ENCODE measurements around the gene RPL37A.

Gene RPL37A

DNA sequence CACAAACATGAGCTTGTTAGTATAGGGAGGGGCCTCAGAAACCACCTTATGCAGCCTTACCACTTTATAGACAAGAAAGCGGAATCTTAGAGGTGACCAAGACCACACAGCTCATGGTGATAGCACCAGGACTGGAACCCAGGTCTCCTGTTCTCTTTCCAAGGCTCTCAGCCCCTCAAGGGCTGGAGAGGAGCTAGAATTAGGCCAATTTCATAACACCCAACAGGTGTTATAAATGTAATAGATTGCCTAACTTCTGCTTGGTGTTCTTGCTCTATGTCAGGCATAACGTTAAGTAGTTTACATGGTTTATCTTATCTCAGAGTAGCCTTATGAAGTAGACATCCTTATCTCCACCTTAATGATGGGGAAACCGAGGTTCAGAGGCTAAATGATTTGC, 42.9 kb downstream of the RPL37A start (continued):
- TF ChIP-seq BCL11B (tag by site-specific recombination; IDR thresholded peaks at IDR 0.05; ENCODE audit: low read depth): no peak

DNA sequence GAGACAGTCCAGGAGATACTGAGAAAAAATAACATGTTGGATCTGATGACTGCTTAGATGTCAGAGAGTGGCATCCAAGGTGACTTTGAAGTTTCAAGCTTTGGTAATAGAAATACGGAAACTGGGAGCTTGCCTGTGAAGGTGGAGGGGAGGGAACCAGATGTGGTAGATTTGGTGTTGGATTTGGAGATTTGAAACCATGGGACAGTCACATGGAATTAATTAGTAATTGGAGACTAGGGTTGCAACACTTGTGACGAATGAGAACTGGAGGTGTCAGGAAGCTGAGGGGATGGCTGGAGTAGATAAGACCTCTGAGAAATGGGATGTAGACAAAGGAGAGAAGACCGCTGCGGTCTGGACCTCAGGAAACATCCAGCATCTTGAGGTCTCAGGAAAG, 46.7 kb downstream of the RPL37A start:
- Histone ChIP-seq H3K4me1 (ENCODE audit: control insufficient read depth, insufficient read depth, low read length) (no peaks in the 10 kb centered on the region), H3K27ac (ENCODE audit: extremely low read depth, low read depth, low read length) (no peak overlapping the region), H3K36me3 (ENCODE audit: control insufficient read depth in 2 of 2, insufficient read depth in 1 of 2, low read length in 2 of 2) (no peaks in the 10 kb centered on the region), H3K9me3 (ENCODE audit: control insufficient read depth, insufficient read depth, low read depth, low read length) (no peaks in the 10 kb centered on the region), H3K4me3 (ENCODE audit: low read depth, low read length) (no peak overlapping the region)
- ChIA-PET POLR2A (no interaction called here), CTCF (interaction anchor here (2.6 kb wide), 1 partner anchor 26 kb away, joined by 8 read pairs; no protein-coding TSS in a partner anchor)
- TF ChIP-seq, protein P1, sequence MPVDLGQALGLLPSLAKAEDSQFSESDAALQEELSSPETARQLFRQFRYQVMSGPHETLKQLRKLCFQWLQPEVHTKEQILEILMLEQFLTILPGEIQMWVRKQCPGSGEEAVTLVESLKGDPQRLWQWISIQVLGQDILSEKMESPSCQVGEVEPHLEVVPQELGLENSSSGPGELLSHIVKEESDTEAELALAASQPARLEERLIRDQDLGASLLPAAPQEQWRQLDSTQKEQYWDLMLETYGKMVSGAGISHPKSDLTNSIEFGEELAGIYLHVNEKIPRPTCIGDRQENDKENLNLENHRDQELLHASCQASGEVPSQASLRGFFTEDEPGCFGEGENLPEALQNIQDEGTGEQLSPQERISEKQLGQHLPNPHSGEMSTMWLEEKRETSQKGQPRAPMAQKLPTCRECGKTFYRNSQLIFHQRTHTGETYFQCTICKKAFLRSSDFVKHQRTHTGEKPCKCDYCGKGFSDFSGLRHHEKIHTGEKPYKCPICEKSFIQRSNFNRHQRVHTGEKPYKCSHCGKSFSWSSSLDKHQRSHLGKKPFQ (tag by site-specific recombination; IDR thresholded peaks at IDR 0.05): no peak
- TF ChIP-seq HOXD13 (CRISPR knock-in tag; IDR thresholded peaks at IDR 0.05; ENCODE audit: borderline replicate concordance) (no peak), ZNF174 (tag by site-specific recombination; IDR thresholded peaks at IDR 0.05) (no peak), ZNF747 (tag by site-specific recombination; IDR thresholded peaks at IDR 0.05) (no peak), ZNF830 (tag by site-specific recombination; IDR thresholded peaks at IDR 0.05; ENCODE audit: low read depth) (no peak), ZNF132 (tag by site-specific recombination; IDR thresholded peaks at IDR 0.05; ENCODE audit: borderline replicate concordance) (no peak), ZXDB (tag by site-specific recombination; IDR thresholded peaks at IDR 0.05) (no peak), ZBTB7A (tag by site-specific recombination; IDR thresholded peaks at IDR 0.05; ENCODE audit: low read depth) (no peak), ZNF571 (tag by site-specific recombination; IDR thresholded peaks at IDR 0.05) (no peak)
- TF ChIP-seq, protein P2, sequence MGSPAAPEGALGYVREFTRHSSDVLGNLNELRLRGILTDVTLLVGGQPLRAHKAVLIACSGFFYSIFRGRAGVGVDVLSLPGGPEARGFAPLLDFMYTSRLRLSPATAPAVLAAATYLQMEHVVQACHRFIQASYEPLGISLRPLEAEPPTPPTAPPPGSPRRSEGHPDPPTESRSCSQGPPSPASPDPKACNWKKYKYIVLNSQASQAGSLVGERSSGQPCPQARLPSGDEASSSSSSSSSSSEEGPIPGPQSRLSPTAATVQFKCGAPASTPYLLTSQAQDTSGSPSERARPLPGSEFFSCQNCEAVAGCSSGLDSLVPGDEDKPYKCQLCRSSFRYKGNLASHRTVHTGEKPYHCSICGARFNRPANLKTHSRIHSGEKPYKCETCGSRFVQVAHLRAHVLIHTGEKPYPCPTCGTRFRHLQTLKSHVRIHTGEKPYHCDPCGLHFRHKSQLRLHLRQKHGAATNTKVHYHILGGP (tag by site-specific recombination; IDR thresholded peaks at IDR 0.05): no peak
- TF ChIP-seq, protein P3, sequence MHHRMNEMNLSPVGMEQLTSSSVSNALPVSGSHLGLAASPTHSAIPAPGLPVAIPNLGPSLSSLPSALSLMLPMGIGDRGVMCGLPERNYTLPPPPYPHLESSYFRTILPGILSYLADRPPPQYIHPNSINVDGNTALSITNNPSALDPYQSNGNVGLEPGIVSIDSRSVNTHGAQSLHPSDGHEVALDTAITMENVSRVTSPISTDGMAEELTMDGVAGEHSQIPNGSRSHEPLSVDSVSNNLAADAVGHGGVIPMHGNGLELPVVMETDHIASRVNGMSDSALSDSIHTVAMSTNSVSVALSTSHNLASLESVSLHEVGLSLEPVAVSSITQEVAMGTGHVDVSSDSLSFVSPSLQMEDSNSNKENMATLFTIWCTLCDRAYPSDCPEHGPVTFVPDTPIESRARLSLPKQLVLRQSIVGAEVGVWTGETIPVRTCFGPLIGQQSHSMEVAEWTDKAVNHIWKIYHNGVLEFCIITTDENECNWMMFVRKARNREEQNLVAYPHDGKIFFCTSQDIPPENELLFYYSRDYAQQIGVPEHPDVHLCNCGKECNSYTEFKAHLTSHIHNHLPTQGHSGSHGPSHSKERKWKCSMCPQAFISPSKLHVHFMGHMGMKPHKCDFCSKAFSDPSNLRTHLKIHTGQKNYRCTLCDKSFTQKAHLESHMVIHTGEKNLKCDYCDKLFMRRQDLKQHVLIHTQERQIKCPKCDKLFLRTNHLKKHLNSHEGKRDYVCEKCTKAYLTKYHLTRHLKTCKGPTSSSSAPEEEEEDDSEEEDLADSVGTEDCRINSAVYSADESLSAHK (tag by site-specific recombination; IDR thresholded peaks at IDR 0.05): no peak

DNA sequence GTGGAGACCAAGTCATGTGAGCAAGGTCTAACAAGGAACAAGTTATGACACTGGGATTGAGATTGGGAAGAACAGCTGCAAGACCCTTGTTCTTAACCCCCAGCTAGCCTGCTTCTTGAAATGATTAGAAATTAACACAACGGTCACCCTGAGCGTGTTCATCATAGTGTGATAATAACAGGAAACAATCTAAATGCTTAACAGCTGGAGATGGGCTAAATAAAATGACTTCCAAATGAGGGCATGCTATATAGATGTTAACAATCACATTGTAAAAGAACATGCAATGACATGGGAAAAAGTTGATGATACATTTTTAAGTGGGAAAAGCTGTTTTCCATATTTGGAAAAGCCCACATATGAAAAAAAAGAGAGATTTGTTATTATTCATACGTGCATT, 47.6 kb downstream of the RPL37A start:
- Histone ChIP-seq H3K4me1 (ENCODE audit: control insufficient read depth, insufficient read depth, low read length) (peaks cover 4% of the 10 kb centered on the region; the same call in 1 of the 2 replicates), H3K27ac (ENCODE audit: extremely low read depth, low read depth, low read length) (no peak overlapping the region), H3K36me3 (ENCODE audit: control insufficient read depth in 2 of 2, insufficient read depth in 1 of 2, low read length in 2 of 2) (no peaks in the 10 kb centered on the region), H3K9me3 (ENCODE audit: control insufficient read depth, insufficient read depth, low read depth, low read length) (no peaks in the 10 kb centered on the region), H3K4me3 (ENCODE audit: low read depth, low read length) (no peak overlapping the region)
- CTCF ChIA-PET: interaction anchor here (0.6 to 2.6 kb wide), 3 partner anchors 27 to 525 kb away, joined by 3 to 8 read pairs (median 3); no protein-coding TSS in a partner anchor
- POLR2A ChIA-PET: no interaction called here
- no peak for TF ChIP-seq ZNF560 (tag by site-specific recombination; IDR thresholded peaks at IDR 0.05; ENCODE audit: borderline replicate concordance)
- TF ChIP-seq ZNF10 (tag by site-specific recombination; IDR thresholded peaks at IDR 0.05): no peak
- no peak for TF ChIP-seq ZNF211 (tag by site-specific recombination; IDR thresholded peaks at IDR 0.05; ENCODE audit: low read depth)
- no peak for TF ChIP-seq ZNF768 (tag by site-specific recombination; IDR thresholded peaks at IDR 0.05)
- TF ChIP-seq ZNF777 (tag by site-specific recombination; IDR thresholded peaks at IDR 0.05; ENCODE audit: borderline replicate concordance): no peak
- TF ChIP-seq, protein P4, sequence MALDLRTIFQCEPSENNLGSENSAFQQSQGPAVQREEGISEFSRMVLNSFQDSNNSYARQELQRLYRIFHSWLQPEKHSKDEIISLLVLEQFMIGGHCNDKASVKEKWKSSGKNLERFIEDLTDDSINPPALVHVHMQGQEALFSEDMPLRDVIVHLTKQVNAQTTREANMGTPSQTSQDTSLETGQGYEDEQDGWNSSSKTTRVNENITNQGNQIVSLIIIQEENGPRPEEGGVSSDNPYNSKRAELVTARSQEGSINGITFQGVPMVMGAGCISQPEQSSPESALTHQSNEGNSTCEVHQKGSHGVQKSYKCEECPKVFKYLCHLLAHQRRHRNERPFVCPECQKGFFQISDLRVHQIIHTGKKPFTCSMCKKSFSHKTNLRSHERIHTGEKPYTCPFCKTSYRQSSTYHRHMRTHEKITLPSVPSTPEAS (tag by site-specific recombination; IDR thresholded peaks at IDR 0.05): no peak
- TF ChIP-seq, protein P5, sequence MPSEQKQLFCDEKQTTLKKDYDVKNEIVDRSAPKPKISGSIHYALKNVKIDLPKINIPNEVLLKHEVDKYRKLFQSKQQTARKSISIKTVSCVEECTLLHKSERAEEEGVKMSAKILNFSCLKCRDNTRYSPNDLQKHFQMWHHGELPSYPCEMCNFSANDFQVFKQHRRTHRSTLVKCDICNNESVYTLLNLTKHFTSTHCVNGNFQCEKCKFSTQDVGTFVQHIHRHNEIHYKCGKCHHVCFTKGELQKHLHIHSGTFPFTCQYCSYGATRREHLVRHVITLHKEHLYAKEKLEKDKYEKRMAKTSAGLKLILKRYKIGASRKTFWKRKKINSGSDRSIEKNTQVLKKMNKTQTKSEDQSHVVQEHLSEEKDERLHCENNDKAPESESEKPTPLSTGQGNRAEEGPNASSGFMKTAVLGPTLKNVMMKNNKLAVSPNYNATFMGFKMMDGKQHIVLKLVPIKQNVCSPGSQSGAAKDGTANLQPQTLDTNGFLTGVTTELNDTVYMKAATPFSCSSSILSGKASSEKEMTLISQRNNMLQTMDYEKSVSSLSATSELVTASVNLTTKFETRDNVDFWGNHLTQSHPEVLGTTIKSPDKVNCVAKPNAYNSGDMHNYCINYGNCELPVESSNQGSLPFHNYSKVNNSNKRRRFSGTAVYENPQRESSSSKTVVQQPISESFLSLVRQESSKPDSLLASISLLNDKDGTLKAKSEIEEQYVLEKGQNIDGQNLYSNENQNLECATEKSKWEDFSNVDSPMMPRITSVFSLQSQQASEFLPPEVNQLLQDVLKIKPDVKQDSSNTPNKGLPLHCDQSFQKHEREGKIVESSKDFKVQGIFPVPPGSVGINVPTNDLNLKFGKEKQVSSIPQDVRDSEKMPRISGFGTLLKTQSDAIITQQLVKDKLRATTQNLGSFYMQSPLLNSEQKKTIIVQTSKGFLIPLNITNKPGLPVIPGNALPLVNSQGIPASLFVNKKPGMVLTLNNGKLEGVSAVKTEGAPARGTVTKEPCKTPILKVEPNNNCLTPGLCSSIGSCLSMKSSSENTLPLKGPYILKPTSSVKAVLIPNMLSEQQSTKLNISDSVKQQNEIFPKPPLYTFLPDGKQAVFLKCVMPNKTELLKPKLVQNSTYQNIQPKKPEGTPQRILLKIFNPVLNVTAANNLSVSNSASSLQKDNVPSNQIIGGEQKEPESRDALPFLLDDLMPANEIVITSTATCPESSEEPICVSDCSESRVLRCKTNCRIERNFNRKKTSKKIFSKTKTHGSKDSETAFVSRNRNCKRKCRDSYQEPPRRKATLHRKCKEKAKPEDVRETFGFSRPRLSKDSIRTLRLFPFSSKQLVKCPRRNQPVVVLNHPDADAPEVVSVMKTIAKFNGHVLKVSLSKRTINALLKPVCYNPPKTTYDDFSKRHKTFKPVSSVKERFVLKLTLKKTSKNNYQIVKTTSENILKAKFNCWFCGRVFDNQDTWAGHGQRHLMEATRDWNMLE (tag by site-specific recombination; conservative IDR thresholded peaks at IDR 0.05; ENCODE audit: low read depth): no peak
- no peak for TF ChIP-seq ZNF776 (tag by site-specific recombination; IDR thresholded peaks at IDR 0.05; ENCODE audit: borderline replicate concordance)
- no peak for TF ChIP-seq ZNF521 (tag by site-specific recombination; IDR thresholded peaks at IDR 0.05)
- no peak for TF ChIP-seq ZNF175 (tag by site-specific recombination; IDR thresholded peaks at IDR 0.05)
- TF ChIP-seq ZNF416 (tag by site-specific recombination; IDR thresholded peaks at IDR 0.05): no peak

Data from HEK293 (cell line).